BJ (cell line): Measurements from ENCODE around the gene SYPL1. TPM values are rescaled to one million over a fixed set of nuclear protein-coding genes. Genes with fewer than 3 reads are reported as not detected.

Source experiments
- CTCF ChIA-PET: fragments of 350-600 bp; formaldehyde crosslinking; extraction: SDS; loops from one replicate; lab custom pipeline; 2021; ENCODE audit warnings: antibody characterized with exemption, inconsistent platforms; lab: Yijun Ruan, JAX
- POLR2A ChIA-PET: fragments of 300-600 bp; sonication (Branson Sonifier 250); formaldehyde crosslinking; extraction: SDS; loops from one replicate; lab custom pipeline; 2021; ENCODE audit warnings: antibody characterized with exemption; lab: Charles Lee
- DNase-seq: peaks from one replicate; pipeline ENCODE4 v3.0.0-alpha.2; 2011; ENCODE audit warnings: low read depth
- H3K27me3 ChIP-seq: 2 replicates; pipeline ENCODE4 v1.6.0; 2011; ENCODE audit warnings: low read length; ENCODE audit not compliant: control insufficient read depth, insufficient read depth
- H3K36me3 ChIP-seq: 2 replicates; pipeline ENCODE4 v1.5.1; 2011; ENCODE audit warnings: low read length; ENCODE audit not compliant: control insufficient read depth, insufficient read depth
- H3K4me3 ChIP-seq: 2 replicates; pipeline ENCODE4 v1.5.1; 2011; ENCODE audit warnings: low read depth, mild to moderate bottlenecking, control low read depth, low read length
- CTCF ChIP-seq: IDR thresholded peaks from 2 replicates; pipeline ENCODE4 v1.5.1; 2011; ENCODE audit warnings: low read depth, mild to moderate bottlenecking, control low read depth, inconsistent platforms, low read length, moderate library complexity; ENCODE audit not compliant: insufficient read depth
- polyA plus RNA-seq: library from polyadenylated mRNA; depleted of rRNA; stranded (reverse); fragments of >200 nt; gene quantifications from 2 replicates; pipeline ENCODE4 v1.2.3, GENCODE V29; 2011

The SYPL1 gene
- polyA plus RNA-seq, 1 experiment = 39.9 TPM

- DNase-seq = no peak
- Histone ChIP-seq H3K27me3 (peaks cover 2% of the 10 kb centered on the region; the same call in 1 of the 2 replicates), H3K4me3 (no peak overlapping the region), H3K36me3 (no peaks in the 10 kb centered on the region)
- POLR2A ChIA-PET = no interaction called here
- no peak for TF ChIP-seq CTCF
- CTCF ChIA-PET = interaction anchor here (0.7 to 1.6 kb wide), 2 partner anchors 16 to 35 kb away, joined by 3 to 4 read pairs; partner anchors contain the start of gene SYPL1
Observed at GRCh38 chr7:106076537-106076936, 35.6 kb downstream of the SYPL1 start.

GRCh38 chr7:106075937-106076336 lies 36.2 kb downstream of the SYPL1 start:
- Histone ChIP-seq H3K4me3 (no peak overlapping the region), H3K27me3 (peaks cover 2% of the 10 kb centered on the region; the same call in 1 of the 2 replicates), H3K36me3 (no peaks in the 10 kb centered on the region)
- no peak for TF ChIP-seq CTCF
- DNase-seq = no peak
- POLR2A ChIA-PET = no interaction called here
- CTCF ChIA-PET = interaction anchor here (1.6 kb wide), 1 partner anchor 36 kb away, joined by 4 read pairs; the partner anchor contains the start of gene SYPL1

GRCh38 chr7:106074257-106074656 lies 37.9 kb downstream of the SYPL1 start:
- no peak for DNase-seq
- ChIA-PET CTCF (interaction anchor here (1.2 kb wide), 1 partner anchor 80 kb away, joined by 4 read pairs; no protein-coding TSS in a partner anchor), POLR2A (no interaction called here)
- TF ChIP-seq CTCF = no peak
- Histone ChIP-seq H3K4me3 (no peak overlapping the region), H3K36me3 (no peaks in the 10 kb centered on the region), H3K27me3 (peaks cover 2% of the 10 kb centered on the region; the same call in 1 of the 2 replicates)

- Histone ChIP-seq H3K36me3 (no peaks in the 10 kb centered on the region), H3K4me3 (no peak overlapping the region), H3K27me3 (peaks cover 2% of the 10 kb centered on the region; the same call in 1 of the 2 replicates)
- TF ChIP-seq CTCF = no peak
- CTCF ChIA-PET = interaction anchor here (0.8 to 1.1 kb wide), 2 partner anchors 9 to 82 kb away, joined by 3 to 5 read pairs; no protein-coding TSS in a partner anchor
- no peak for DNase-seq
- POLR2A ChIA-PET = interaction anchor here (0.6 kb wide), 1 partner anchor 13 kb away, joined by 8 read pairs; no protein-coding TSS in a partner anchor
Observed at GRCh38 chr7:106073701-106074100, 38.4 kb downstream of the SYPL1 start.

GRCh38 chr7:106072715-106073091 lies 39.4 kb downstream of the SYPL1 start:
- H3K36me3 ChIP-seq = no peaks in the 10 kb centered on the region
- ChIA-PET CTCF (interaction anchor here (0.6 to 2.1 kb wide), 3 partner anchors 8 to 579 kb away, joined by 3 to 6 read pairs (median 3); no protein-coding TSS in a partner anchor), POLR2A (no interaction called here)
- peaks cover 2% of the 10 kb centered on the region; the same call in 1 of the 2 replicates for H3K27me3 ChIP-seq
- no peak overlapping the region for H3K4me3 ChIP-seq
- no peak for DNase-seq
- no peak for TF ChIP-seq CTCF
